NT2/D1 (cell line): ENCODE measurements around the gene ZNF780A.

Source experiments
- YY1 ChIP-seq: IDR thresholded peaks from 2 replicates; pipeline ENCODE4 v1.6.1; 2011; ENCODE audit not compliant: insufficient read length, insufficient read depth
- ZNF274 ChIP-seq: IDR thresholded peaks from 2 replicates; pipeline ENCODE4 v1.6.1; 2011; ENCODE audit warnings: mild to moderate bottlenecking, low read depth, low read length

DNA sequence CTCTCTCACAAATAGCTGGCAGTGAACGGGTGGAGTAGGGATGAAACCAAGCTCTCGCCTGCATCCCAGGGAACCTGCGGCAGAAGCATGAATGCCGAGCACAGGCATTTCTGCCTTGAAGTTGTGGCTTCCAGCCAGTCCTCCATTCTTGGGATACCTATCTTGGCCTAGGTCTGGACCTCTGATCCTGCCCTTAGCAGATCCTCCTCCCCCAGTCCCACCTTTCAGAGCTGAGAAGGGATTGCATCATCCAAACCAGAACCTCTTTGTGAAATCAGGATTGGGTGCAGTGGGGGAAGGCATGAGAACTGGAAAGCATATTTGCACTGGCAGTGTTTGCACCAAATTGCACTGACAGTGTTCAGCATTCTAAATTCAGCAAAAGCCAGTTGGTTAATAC lies 5.8 kb downstream of the ZNF780A start:
- TF ChIP-seq ZNF274 (no peak), YY1 (no peak)
